GM12878 (cell line): Measurements from ENCODE around the gene REEP1. TPM values are rescaled to one million over a fixed set of nuclear protein-coding genes. Genes with fewer than 3 reads are reported as not detected.

ENCODE experiments used
- ATAC-seq: fragments of 200-7000 bp; cut with Tn5 transposase; 3 replicates; pipeline ENCODE4 v1.9.1; 2020; ENCODE audit warnings: mild to moderate bottlenecking, moderate library complexity
- BruUV-seq: library from RNA; stranded (reverse); fragments of 400-500 nt; replicated peaks from 2 replicates; lab custom pipeline; 2021; lab: Mats Ljungman, UMichigan
- CTCF ChIA-PET: fragments of 300-600 bp; sonication (Branson Sonifier 250); formaldehyde crosslinking; extraction: SDS; loops from one replicate; lab custom pipeline; 2021; ENCODE audit warnings: inconsistent platforms; lab: Yijun Ruan, JAX
- POLR2A ChIA-PET: fragments of 350-600 bp; formaldehyde crosslinking; extraction: SDS; loops from one replicate; lab custom pipeline; 2021; ENCODE audit warnings: inconsistent platforms; lab: Charles Lee
- RAD21 ChIA-PET: fragments of 300-600 bp; sonication (Branson Sonifier 250); formaldehyde crosslinking; loops from one replicate; lab custom pipeline; 2023; ENCODE audit warnings: antibody characterized with exemption; ENCODE audit not compliant: unreplicated experiment; lab: Charles Lee
- SMC1A ChIA-PET: fragments of 300-600 bp; sonication (Branson Sonifier 250); formaldehyde crosslinking; loops from one replicate; lab custom pipeline; 2023; ENCODE audit not compliant: unreplicated experiment, uncharacterized antibody; lab: Charles Lee
- DNase-seq: peaks from one replicate; pipeline ENCODE4 v3.0.0-alpha.2; 2011; ENCODE audit warnings: low read depth, low spot score
- FAIRE-seq: peaks from 3 replicates; lab custom pipeline; 2011; peaks lifted over from hg19 to GRCh38; lab: Jason Lieb, UNC
- H2AFZ ChIP-seq: 2 replicates; pipeline ENCODE4 v1.6.0; 2011; ENCODE audit warnings: low read depth, low read length, control low read depth; ENCODE audit not compliant: control insufficient read depth
- H3K27ac ChIP-seq: 2 replicates; pipeline ENCODE4 v1.5.1; 2011; ENCODE audit warnings: control low read depth; ENCODE audit not compliant: control insufficient read depth, insufficient read depth
- H3K27me3 ChIP-seq, 2 experiments: replicated peaks in 1 of 2; 2 replicates each; pipeline versions ENCODE4 v1.6.0 to v1.6.1; 2011; ENCODE audit warnings: low read length in 1 of 2; ENCODE audit not compliant: control insufficient read depth in 2 of 2, insufficient read depth in 2 of 2
- H3K36me3 ChIP-seq, 2 experiments: 2 replicates each; pipeline ENCODE4 v1.5.1; 2011; ENCODE audit warnings: low read length in 1 of 2; ENCODE audit not compliant: control insufficient read depth in 2 of 2, insufficient read depth in 2 of 2
- H3K4me1 ChIP-seq: 2 replicates; pipeline ENCODE4 v1.6.1; 2011; ENCODE audit warnings: mild to moderate bottlenecking, low read length, moderate library complexity, mixed read lengths; ENCODE audit not compliant: control insufficient read depth, insufficient read depth
- H3K4me2 ChIP-seq: 2 replicates; pipeline ENCODE4 v1.6.0; 2011; ENCODE audit warnings: control low read depth; ENCODE audit not compliant: control insufficient read depth, insufficient read depth
- H3K4me3 ChIP-seq: fragments of 200-600 bp; sonication (generic); 2 replicates; pipeline ENCODE4 v1.5.1; 2016
- H3K79me2 ChIP-seq: 2 replicates; pipeline ENCODE4 v1.6.0; 2011; ENCODE audit warnings: low read length; ENCODE audit not compliant: control insufficient read depth, insufficient read depth
- H3K9ac ChIP-seq: 2 replicates; pipeline ENCODE4 v1.8.0; 2011; ENCODE audit warnings: low read length, control low read depth, mixed read lengths; ENCODE audit not compliant: control insufficient read depth, insufficient read depth
- H3K9me3 ChIP-seq: replicated peaks from 3 replicates; pipeline ENCODE4 v1.5.1; 2011; ENCODE audit warnings: mild to moderate bottlenecking, low read length; ENCODE audit not compliant: control insufficient read depth, insufficient read depth
- H4K20me1 ChIP-seq: 2 replicates; pipeline ENCODE4 v1.6.0; 2011; ENCODE audit not compliant: control insufficient read depth, insufficient read depth
- BACH1 ChIP-seq: fragments of 450-650 bp; IDR thresholded peaks from 2 replicates; pipeline ENCODE4 v1.6.1; 2017; ENCODE audit warnings: mild to moderate bottlenecking, borderline replicate concordance
- BMI1 ChIP-seq: fragments of 450-650 bp; IDR thresholded peaks from 2 replicates; pipeline ENCODE4 v1.6.1; 2016; ENCODE audit warnings: mild to moderate bottlenecking, moderate library complexity, borderline replicate concordance
- IKZF1 ChIP-seq: fragments of 450-650 bp; conservative IDR thresholded peaks from 2 replicates; pipeline ENCODE4 v1.6.1; 2017; ENCODE audit warnings: antibody characterized with exemption, mild to moderate bottlenecking
- IRF3 ChIP-seq: fragments of 450-650 bp; IDR thresholded peaks from 2 replicates; pipeline ENCODE4 v1.6.1; 2014; ENCODE audit warnings: mild to moderate bottlenecking
- JUND ChIP-seq: IDR thresholded peaks from 2 replicates; pipeline ENCODE4 v1.6.1; 2012; ENCODE audit warnings: low read depth, mild to moderate bottlenecking, low read length, improper control_type of control experiment, moderate library complexity
- KAT2A ChIP-seq: conservative IDR thresholded peaks from 2 replicates; pipeline ENCODE4 v1.6.1; 2011; ENCODE audit warnings: low read depth, low read length; ENCODE audit not compliant: control insufficient read depth
- MTA2 ChIP-seq: fragments of 450-650 bp; IDR thresholded peaks from 2 replicates; pipeline ENCODE4 v1.6.1; 2016; ENCODE audit warnings: low read depth, mild to moderate bottlenecking, moderate library complexity
- PBX3 ChIP-seq: IDR thresholded peaks from 2 replicates; pipeline ENCODE4 v1.6.1; 2011; ENCODE audit warnings: mild to moderate bottlenecking, low read depth, low read length, moderate library complexity; ENCODE audit not compliant: insufficient replicate concordance
- RELB ChIP-seq: fragments of 450-650 bp; IDR thresholded peaks from 2 replicates; pipeline ENCODE4 v1.6.1; 2017; ENCODE audit warnings: low read depth, mild to moderate bottlenecking, moderate library complexity
- SRF ChIP-seq, 2 experiments: IDR thresholded peaks; 2 replicates each; pipeline ENCODE4 v1.6.1; 2011; ENCODE audit warnings: low read depth in 2 of 2, low read length in 2 of 2, mild to moderate bottlenecking in 1 of 2, moderate library complexity in 1 of 2
- ZBTB40 ChIP-seq: fragments of 450-650 bp; IDR thresholded peaks from 2 replicates; pipeline ENCODE4 v1.6.1; 2016; ENCODE audit warnings: mild to moderate bottlenecking, moderate library complexity, borderline replicate concordance
- WGBS: methylation state at CpG from one replicate; pipeline ENCODE4 v1.1.6; 2016; ENCODE audit warnings: low lambda C conversion rate; ENCODE audit not compliant: insufficient replicate concordance, insufficient coverage; ENCODE audit errors: missing lambda C conversion rate; 5-methylcytosine and 5-hydroxymethylcytosine counted together
- in situ Hi-C: fragments of 300-500 bp; cut with MboI; formaldehyde crosslinking; loops from 9 replicates; pipeline ENCODE4 v1.14.3; 2018; ENCODE audit warnings: mixed read lengths
- intact Hi-C: fragments of 100-400 bp; cut with micrococcal nuclease; formaldehyde crosslinking; loops from one replicate; pipeline ENCODE4 v1.14.2; 2022; ENCODE audit not compliant: unreplicated experiment
- polyA plus RNA-seq, 11 experiments: library from polyadenylated mRNA; depleted of rRNA in 4 of 11; unstranded in 6 of 11; stranded (reverse) in 5 of 11; fragments of >200 nt; fragmentation: Nextera tagmentation in 4 of 11; fragmentation: Illumina TruSeq in 1 of 11; extraction: Ambion mirVana in 4 of 11; extraction: Trizol in 1 of 11; gene quantifications; 1 replicate in 1 of 11; 2 replicates in 10 of 11; pipeline versions ENCODE4 v1.2.1 to v1.2.3, GENCODE V29; 2011 to 2016; ENCODE audit warnings: inconsistent platforms in 2 of 11, missing spikeins in 2 of 11, low read depth in 1 of 11
- total RNA-seq, 4 experiments: library from RNA; depleted of rRNA in 3 of 4; stranded (reverse); fragments of >200 nt in 3 of 4; fragmentation: Illumina TruSeq in 1 of 4; extraction: Trizol in 1 of 4; gene quantifications; 2 replicates each; pipeline versions ENCODE4 v1.2.1 to v1.2.3, GENCODE V29; 2013 to 2021

The REEP1 gene
- total and polyA plus RNA-seq, 10 of the 15 experiments (the other 5 are each of a cell fraction or from before 2014, with no cell fraction given) = 0.02 to 0.30 (median 0.09) TPM; not detected in 1

- TF ChIP-seq PBX3 (no peak), RELB (no peak)
Observed at GRCh38 chr2:86202336-86202692, 135.1 kb downstream of the REEP1 start (continued).

- BruUV-seq = no TSS peak
- RAD21 ChIA-PET = interaction anchor here (0.8 to 1.3 kb wide), 2 partner anchors 17 to 378 kb away, joined by 3 read pairs; no protein-coding TSS in a partner anchor
- peaks cover 8% of the 10 kb centered on the region for H3K4me1 ChIP-seq
- no peak overlapping the region for H3K9ac ChIP-seq
- peaks cover 37% of the 10 kb centered on the region for H3K79me2 ChIP-seq
- no peak overlapping the region for H3K27ac ChIP-seq
- 96% methylated on average over 8 of the region's 8 CpGs for WGBS
- intact Hi-C loops = no loop called here
- no peak for TF ChIP-seq SRF (IDR thresholded peaks at IDR 0.05; ENCODE audit: low read depth in 2 of 2, low read length in 2 of 2)
- TF ChIP-seq IKZF1 = no peak
- no peak for TF ChIP-seq BACH1
- no peak for TF ChIP-seq IRF3
- no peak for TF ChIP-seq MTA2
- TF ChIP-seq BMI1 = no peak
- no peak for TF ChIP-seq JUND
- no peak for TF ChIP-seq ZBTB40
- no peak for TF ChIP-seq KAT2A
- TF ChIP-seq, all 136 proteins: peak for 0
- ChIA-PET CTCF (interaction anchor here (1.3 to 3.4 kb wide), 3 partner anchors 11 to 170 kb away, joined by 4 to 15 read pairs (median 5); no protein-coding TSS in a partner anchor), SMC1A (interaction anchor here (0.6 to 2.7 kb wide), 7 partner anchors 7 to 157 kb away, joined by 3 to 12 read pairs (median 4); no protein-coding TSS in a partner anchor), POLR2A (interaction anchor here (0.7 to 1.5 kb wide), 2 partner anchors 9 to 238 kb away, joined by 3 read pairs; no protein-coding TSS in a partner anchor)
- ATAC-seq (no peak), DNase-seq (no peak), FAIRE-seq (no peak)
- H2AFZ ChIP-seq = no peak overlapping the region
- H4K20me1 ChIP-seq = no peaks in the 10 kb centered on the region
- 0 out of 2 replicates have a peak overlapping the region, but pooled peaks have one; percentile 16 for H3K4me3 ChIP-seq
- H3K36me3 ChIP-seq = peaks cover 0 to 12% of the 10 kb centered on the region in 2 experiments; a peak in 2 of 4 replicates
- in situ Hi-C loops = no loop called here
- H3K4me2 ChIP-seq = peak overlapping the region; percentile 38; the same call in 1 of the 2 replicates
- H3K27me3 ChIP-seq = no peaks in the 10 kb centered on the region
- no peaks in the 10 kb centered on the region; the same call in 2 of the 3 replicates for H3K9me3 ChIP-seq
Observed at GRCh38 chr2:86201671-86202335, 135.6 kb downstream of the REEP1 start.
